ENCODE data around the gene ANTXRL.
"Not testable (repeated sequence)": the region's sequence is repeated elsewhere in the genome, so short reads cannot be mapped to it uniquely, and the experiment has no call there.

Gene ANTXRL

GRCh38 chr10:46295350-46296010 lies 8.7 kb downstream of the ANTXRL start:
- DNase-seq = not testable (repeated sequence)

GRCh38 chr10:46296086-46296485 lies 9.3 kb downstream of the ANTXRL start:
- DNase-seq = not testable (repeated sequence)

GRCh38 chr10:46296641-46297141 lies 9.9 kb downstream of the ANTXRL start:
- DNase-seq = no peak

- no peak for DNase-seq
Measured at GRCh38 chr10:46297406-46298204, 10.8 kb downstream of the ANTXRL start.

- no peak for DNase-seq
Measured at GRCh38 chr10:46298477-46299285, 11.9 kb downstream of the ANTXRL start.

GRCh38 chr10:46299286-46299535 lies 12.4 kb downstream of the ANTXRL start:
- no peak for DNase-seq

GRCh38 chr10:46299536-46300369 lies 13.0 kb downstream of the ANTXRL start:
- DNase-seq = no peak

- not testable (repeated sequence) for DNase-seq
Measured at GRCh38 chr10:46300370-46300711, 13.5 kb downstream of the ANTXRL start.

GRCh38 chr10:46301056-46301645 lies 14.4 kb downstream of the ANTXRL start:
- no peak for DNase-seq

GRCh38 chr10:46301721-46302479 lies 15.1 kb downstream of the ANTXRL start:
- no peak for DNase-seq

- DNase-seq = not testable (repeated sequence)
Measured at GRCh38 chr10:46302765-46303352, 16.1 kb downstream of the ANTXRL start.

GRCh38 chr10:46304062-46304461 lies 17.3 kb downstream of the ANTXRL start:
- DNase-seq = no peak

- DNase-seq = not testable (repeated sequence)
Measured at GRCh38 chr10:46304671-46305070, 17.9 kb downstream of the ANTXRL start.

GRCh38 chr10:46305079-46305818 lies 18.5 kb downstream of the ANTXRL start:
- no peak for DNase-seq

GRCh38 chr10:46305986-46306385 lies 19.2 kb downstream of the ANTXRL start:
- DNase-seq = no peak

- DNase-seq = no peak
Measured at GRCh38 chr10:46306516-46307184, 19.9 kb downstream of the ANTXRL start.

GRCh38 chr10:46307281-46308112 lies 20.7 kb downstream of the ANTXRL start:
- no peak for DNase-seq

GRCh38 chr10:46308113-46308415 lies 21.3 kb downstream of the ANTXRL start:
- no peak for DNase-seq

Measured in fibroblast of skin of back (primary cell).